Stomach (tissue), 9 donors: Measurements from ENCODE around the gene ARL14. TPM values are rescaled to one million over a fixed set of nuclear protein-coding genes. Genes with fewer than 3 reads are reported as not detected.

Experiments
- DNase-seq, 2 donors: peaks; one replicate each; pipeline versions ENCODE4 v3.0.0 to v3.0.0-alpha.2; 2013 to 2019
- H3K27ac ChIP-seq, 5 donors: fragments of 200-600 bp in 4 of 5; sonication (generic) in 4 of 5; one replicate each; pipeline ENCODE4 v1.5.1; 2013 to 2019; ENCODE audit warnings: mild to moderate bottlenecking in 1 of 5, moderate library complexity in 1 of 5
- H3K27me3 ChIP-seq, 3 donors: fragments of 200-600 bp; sonication (generic); one replicate each; pipeline ENCODE4 v1.5.1; 2017 to 2019; ENCODE audit warnings: mixed run types in 1 of 3
- H3K36me3 ChIP-seq, 4 donors: fragments of 200-600 bp; sonication (generic); 1 replicate in 3 of 4; 2 replicates in 1 of 4; pipeline ENCODE4 v1.5.1; 2016 to 2019
- H3K4me1 ChIP-seq, 4 donors: fragments of 200-600 bp; sonication (generic); one replicate each; pipeline ENCODE4 v1.5.1; 2016 to 2019
- H3K4me3 ChIP-seq, 4 donors: fragments of 200-600 bp; sonication (generic) in 3 of 4; one replicate each; pipeline ENCODE4 v1.5.1; 2016 to 2019; ENCODE audit warnings: mild to moderate bottlenecking in 1 of 4
- H3K9me3 ChIP-seq, 4 donors: fragments of 200-600 bp; sonication (generic); one replicate each; pipeline ENCODE4 v1.5.1; 2016 to 2019
- EP300 ChIP-seq: sonication (generic); formaldehyde crosslinking; IDR thresholded peaks from one replicate; pipeline ENCODE4 v1.6.1; 2017; ENCODE audit warnings: antibody characterized with exemption
- POLR2A ChIP-seq, 4 donors: fragments of 450-650 bp; IDR thresholded peaks; one replicate each; pipeline ENCODE4 v1.6.1; 2016; ENCODE audit warnings: antibody characterized with exemption in 4 of 4, control low read depth in 2 of 4, mild to moderate bottlenecking in 1 of 4, moderate library complexity in 1 of 4
- POLR2AphosphoS5 ChIP-seq, 3 donors: sonication (generic); formaldehyde crosslinking; IDR thresholded peaks; one replicate each; pipeline ENCODE4 v1.6.1; 2016; ENCODE audit warnings: antibody characterized with exemption in 3 of 3
- WGBS, 5 donors: extraction: QIAGEN DNeasy Blood & Tissue Kit in 3 of 5; methylation state at CpG; one replicate each; pipeline versions ENCODE4 v1.1.5 to v1.1.7; 2013 to 2018; 5-methylcytosine and 5-hydroxymethylcytosine counted together
- intact Hi-C: fragments of 100-400 bp; cut with DNase I; formaldehyde crosslinking; loops from one replicate; pipeline ENCODE4 v1.15.1; 2023; ENCODE audit warnings: low total_unique reads
- polyA plus RNA-seq, 3 donors: library from polyadenylated mRNA; stranded (reverse); fragments of 200-250 nt; gene quantifications; one replicate each; pipeline ENCODE4 v1.2.3, GENCODE V29; 2013
- total RNA-seq, 5 donors: library from RNA; depleted of rRNA; stranded (reverse); fragments of >200 nt; gene quantifications; one replicate each; pipeline versions ENCODE4 v1.1.0 to v1.2.3, GENCODE V29; 2014 to 2016
- TF ChIP-seq, protein P1 (sequence below), 7 experiments: fragments of 450-650 bp in 4 of 7; fragments of 200-600 bp in 3 of 7; sonication (generic) in 3 of 7; IDR thresholded peaks; one replicate each; pipeline ENCODE4 v1.5.1; 2016 to 2019; ENCODE audit warnings: antibody characterized with exemption in 7 of 7, control low read depth in 2 of 7, mild to moderate bottlenecking in 1 of 7
- donor health status: healthy with polysubstance abuse.
- donor health status: Bipolar disorder and iron deficiency.
- donor health status: healthy.

ARL14 gene
- total and polyA plus RNA-seq, 8 donors = 4.3 to 181 (median 23.4) TPM

DNA sequence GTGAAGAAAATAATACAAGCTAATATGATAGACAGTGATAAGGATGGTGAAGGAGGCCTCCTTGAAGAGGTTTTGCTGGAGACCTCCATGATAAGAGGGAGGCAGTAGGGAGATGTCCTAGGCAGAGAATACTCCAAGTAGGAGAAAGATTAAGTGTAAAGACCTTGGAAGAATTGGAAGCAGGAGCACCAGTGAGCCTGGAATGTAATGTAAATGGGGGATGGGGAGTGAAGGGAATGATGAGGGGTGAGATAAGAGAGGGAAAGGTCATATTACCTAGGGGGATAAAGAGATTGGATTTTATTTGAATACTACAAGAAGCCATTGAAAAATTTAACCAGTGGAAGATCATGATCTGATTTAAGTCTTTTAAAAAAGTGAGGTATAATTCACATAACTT is 41.7 kb upstream of the ARL14 start:
- no peak overlapping the region for H3K27ac ChIP-seq
- no peaks in the 10 kb centered on the region for H3K27me3 ChIP-seq
- H3K4me1 ChIP-seq = no peaks in the 10 kb centered on the region
- no peaks in the 10 kb centered on the region for H3K9me3 ChIP-seq
- TF ChIP-seq, protein P1, sequence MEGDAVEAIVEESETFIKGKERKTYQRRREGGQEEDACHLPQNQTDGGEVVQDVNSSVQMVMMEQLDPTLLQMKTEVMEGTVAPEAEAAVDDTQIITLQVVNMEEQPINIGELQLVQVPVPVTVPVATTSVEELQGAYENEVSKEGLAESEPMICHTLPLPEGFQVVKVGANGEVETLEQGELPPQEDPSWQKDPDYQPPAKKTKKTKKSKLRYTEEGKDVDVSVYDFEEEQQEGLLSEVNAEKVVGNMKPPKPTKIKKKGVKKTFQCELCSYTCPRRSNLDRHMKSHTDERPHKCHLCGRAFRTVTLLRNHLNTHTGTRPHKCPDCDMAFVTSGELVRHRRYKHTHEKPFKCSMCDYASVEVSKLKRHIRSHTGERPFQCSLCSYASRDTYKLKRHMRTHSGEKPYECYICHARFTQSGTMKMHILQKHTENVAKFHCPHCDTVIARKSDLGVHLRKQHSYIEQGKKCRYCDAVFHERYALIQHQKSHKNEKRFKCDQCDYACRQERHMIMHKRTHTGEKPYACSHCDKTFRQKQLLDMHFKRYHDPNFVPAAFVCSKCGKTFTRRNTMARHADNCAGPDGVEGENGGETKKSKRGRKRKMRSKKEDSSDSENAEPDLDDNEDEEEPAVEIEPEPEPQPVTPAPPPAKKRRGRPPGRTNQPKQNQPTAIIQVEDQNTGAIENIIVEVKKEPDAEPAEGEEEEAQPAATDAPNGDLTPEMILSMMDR (IDR thresholded peaks at IDR 0.05) = no peak
- TF ChIP-seq EP300 (no peak), POLR2AphosphoS5 (IDR thresholded peaks at IDR 0.05) (no peak), POLR2A (IDR thresholded peaks at IDR 0.05) (no peak)
- intact Hi-C loops = no loop called here
- H3K4me3 ChIP-seq = no peak overlapping the region
- H3K36me3 ChIP-seq = no peaks in the 10 kb centered on the region
- no peak for DNase-seq

- Histone ChIP-seq H3K9me3 (no peaks in the 10 kb centered on the region), H3K4me3 (no peak overlapping the region), H3K36me3 (no peaks in the 10 kb centered on the region), H3K27me3 (no peaks in the 10 kb centered on the region), H3K27ac (no peak overlapping the region), H3K4me1 (no peaks in the 10 kb centered on the region)
- no peak for DNase-seq
- no peak for TF ChIP-seq POLR2AphosphoS5 (IDR thresholded peaks at IDR 0.05)
- no peak for TF ChIP-seq EP300
- TF ChIP-seq POLR2A (IDR thresholded peaks at IDR 0.05) = no peak
- TF ChIP-seq, protein P1 (IDR thresholded peaks at IDR 0.05) = no peak
- intact Hi-C loops = no loop called here
- 86 to 94% (median 88%) methylated on average over 2 of the region's 2 CpGs for WGBS, 5 donors
These were observed 39.9 kb upstream of the ARL14 start for GRCh38 chr3:160637086-160637485.

DNA sequence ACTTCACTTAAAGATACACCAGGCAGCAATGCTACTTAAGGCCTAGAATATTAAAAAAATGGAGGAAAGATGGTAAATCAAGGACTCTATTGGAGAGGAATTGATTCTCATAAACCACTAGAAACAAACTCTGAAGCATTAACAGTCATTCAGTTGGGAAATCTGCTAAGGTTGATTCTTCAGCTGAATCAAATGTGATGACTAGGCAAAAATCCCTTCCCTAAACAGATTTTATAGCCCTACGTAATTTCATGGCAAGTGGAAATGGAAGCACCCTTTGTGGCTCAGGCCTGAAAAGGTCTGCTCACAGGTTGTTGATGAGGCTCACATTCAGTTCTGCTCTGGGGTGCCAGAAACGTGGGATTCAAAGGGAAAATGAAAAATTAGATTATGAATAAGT is 38.8 kb upstream of the ARL14 start:
- no peak overlapping the region for H3K4me3 ChIP-seq
- no peaks in the 10 kb centered on the region for H3K27me3 ChIP-seq
- DNase-seq = no peak
- no peak overlapping the region for H3K27ac ChIP-seq
- TF ChIP-seq POLR2AphosphoS5 (IDR thresholded peaks at IDR 0.05) (no peak), POLR2A (IDR thresholded peaks at IDR 0.05) (no peak), EP300 (no peak)
- TF ChIP-seq, protein P1 (IDR thresholded peaks at IDR 0.05) = no peak
- H3K4me1 ChIP-seq = no peaks in the 10 kb centered on the region
- no peaks in the 10 kb centered on the region for H3K36me3 ChIP-seq
- no peaks in the 10 kb centered on the region for H3K9me3 ChIP-seq
- intact Hi-C loops = no loop called here
- 55 to 77% (median 66%) methylated on average over 2 of the region's 2 CpGs for WGBS, 5 donors

- 62 to 82% (median 71%) methylated on average over 2 of the region's 2 CpGs for WGBS, 5 donors
- DNase-seq = peak in 1 of 2 donors; percentile 30
- H3K4me3 ChIP-seq = no peak overlapping the region
- no peak overlapping the region for H3K27ac ChIP-seq
- intact Hi-C loops = no loop called here
- TF ChIP-seq EP300 (no peak), POLR2A (IDR thresholded peaks at IDR 0.05) (no peak), POLR2AphosphoS5 (IDR thresholded peaks at IDR 0.05) (no peak)
- TF ChIP-seq, protein P1 (IDR thresholded peaks at IDR 0.05) = no peak
- H3K27me3 ChIP-seq = no peaks in the 10 kb centered on the region
- H3K36me3 ChIP-seq = no peaks in the 10 kb centered on the region
- no peaks in the 10 kb centered on the region for H3K4me1 ChIP-seq
- no peaks in the 10 kb centered on the region for H3K9me3 ChIP-seq
These were observed 35.2 kb upstream of the ARL14 start for GRCh38 chr3:160641665-160642309.
